Neural progenitor cell (in vitro differentiated cells): ENCODE measurements around the gene CCM2.

Experiments
- EZH2 ChIP-seq: fragments of 200-600 bp; sonication (generic); IDR thresholded peaks from 2 replicates; pipeline ENCODE4 v1.6.1; 2017; ENCODE audit warnings: antibody characterized with exemption, mild to moderate bottlenecking, moderate library complexity
- TF ChIP-seq, protein P1 (sequence below): fragments of 200-600 bp; sonication (generic); IDR thresholded peaks from 2 replicates; pipeline ENCODE4 v1.5.1; 2017; ENCODE audit warnings: antibody characterized with exemption, mild to moderate bottlenecking

- TF ChIP-seq EZH2: no peak
- TF ChIP-seq, protein P1, sequence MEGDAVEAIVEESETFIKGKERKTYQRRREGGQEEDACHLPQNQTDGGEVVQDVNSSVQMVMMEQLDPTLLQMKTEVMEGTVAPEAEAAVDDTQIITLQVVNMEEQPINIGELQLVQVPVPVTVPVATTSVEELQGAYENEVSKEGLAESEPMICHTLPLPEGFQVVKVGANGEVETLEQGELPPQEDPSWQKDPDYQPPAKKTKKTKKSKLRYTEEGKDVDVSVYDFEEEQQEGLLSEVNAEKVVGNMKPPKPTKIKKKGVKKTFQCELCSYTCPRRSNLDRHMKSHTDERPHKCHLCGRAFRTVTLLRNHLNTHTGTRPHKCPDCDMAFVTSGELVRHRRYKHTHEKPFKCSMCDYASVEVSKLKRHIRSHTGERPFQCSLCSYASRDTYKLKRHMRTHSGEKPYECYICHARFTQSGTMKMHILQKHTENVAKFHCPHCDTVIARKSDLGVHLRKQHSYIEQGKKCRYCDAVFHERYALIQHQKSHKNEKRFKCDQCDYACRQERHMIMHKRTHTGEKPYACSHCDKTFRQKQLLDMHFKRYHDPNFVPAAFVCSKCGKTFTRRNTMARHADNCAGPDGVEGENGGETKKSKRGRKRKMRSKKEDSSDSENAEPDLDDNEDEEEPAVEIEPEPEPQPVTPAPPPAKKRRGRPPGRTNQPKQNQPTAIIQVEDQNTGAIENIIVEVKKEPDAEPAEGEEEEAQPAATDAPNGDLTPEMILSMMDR: no peak
Observed at GRCh38 chr7:44995555-44996493, 4.2 kb upstream of the CCM2 start.
